Medulla oblongata (tissue), 1 donor: ENCODE data around the gene CHSY1.

Experiments
- DNase-seq: peaks from one replicate; pipeline ENCODE4 v3.0.0-alpha.2; 2015; ENCODE audit errors: extremely low spot score

Gene CHSY1

DNA sequence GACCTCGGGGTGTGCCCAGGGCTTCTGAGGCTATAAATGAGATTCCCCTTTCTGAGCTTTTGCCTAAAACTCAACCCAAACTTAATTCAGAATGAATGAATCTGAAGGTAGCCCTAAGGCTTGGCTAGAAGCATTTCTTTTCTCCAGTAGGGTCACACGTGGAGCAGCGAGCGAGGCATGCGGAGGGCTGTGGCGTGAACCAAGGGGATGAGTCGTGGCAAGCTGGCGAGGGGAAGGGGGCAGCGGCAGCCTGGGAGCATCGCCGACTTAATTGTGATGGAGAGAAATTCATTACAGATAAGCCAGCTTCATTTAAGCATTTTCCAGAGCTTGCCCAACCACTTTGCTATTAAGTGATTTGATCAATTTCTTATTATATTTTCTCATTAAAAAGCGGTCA, 79.9 kb downstream of the CHSY1 start:
- no peak for DNase-seq

DNA sequence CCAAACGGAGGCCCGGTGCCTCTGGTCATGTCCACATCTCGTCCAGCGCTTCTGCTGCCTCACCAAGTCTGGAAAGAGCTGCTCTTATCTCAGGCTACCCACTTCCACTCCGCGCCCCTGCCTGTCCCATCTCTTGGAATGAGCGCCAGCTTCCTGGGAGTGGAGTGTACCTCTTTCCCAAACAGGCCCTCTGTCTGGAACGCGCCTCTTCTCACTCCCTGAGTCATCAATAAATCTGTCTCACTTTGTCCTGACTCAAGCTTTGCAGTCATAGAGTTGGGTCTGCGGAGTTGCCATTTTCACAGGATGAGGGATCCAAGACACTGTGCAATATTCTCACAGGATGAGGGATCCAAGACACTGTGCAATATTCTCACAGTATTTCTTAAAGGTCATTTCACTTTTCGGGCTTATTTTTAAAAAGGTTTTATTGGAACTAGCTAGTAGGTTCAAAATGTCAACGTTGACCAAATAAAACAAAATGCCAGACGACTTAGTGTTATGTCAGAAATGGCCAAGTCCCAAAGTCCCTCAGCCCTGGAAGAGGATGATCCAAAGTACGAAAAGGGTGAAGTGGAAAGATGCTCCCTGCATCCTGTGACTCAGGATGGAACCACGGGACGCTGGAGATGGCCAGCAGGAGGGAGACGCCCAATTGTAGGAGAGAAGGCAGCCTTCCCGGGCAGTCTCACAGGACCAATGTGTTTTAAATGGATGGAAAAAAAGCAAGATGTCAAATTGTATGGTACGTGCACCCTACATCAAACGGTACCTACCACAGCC, 81.1 kb downstream of the CHSY1 start:
- no peak for DNase-seq

DNA sequence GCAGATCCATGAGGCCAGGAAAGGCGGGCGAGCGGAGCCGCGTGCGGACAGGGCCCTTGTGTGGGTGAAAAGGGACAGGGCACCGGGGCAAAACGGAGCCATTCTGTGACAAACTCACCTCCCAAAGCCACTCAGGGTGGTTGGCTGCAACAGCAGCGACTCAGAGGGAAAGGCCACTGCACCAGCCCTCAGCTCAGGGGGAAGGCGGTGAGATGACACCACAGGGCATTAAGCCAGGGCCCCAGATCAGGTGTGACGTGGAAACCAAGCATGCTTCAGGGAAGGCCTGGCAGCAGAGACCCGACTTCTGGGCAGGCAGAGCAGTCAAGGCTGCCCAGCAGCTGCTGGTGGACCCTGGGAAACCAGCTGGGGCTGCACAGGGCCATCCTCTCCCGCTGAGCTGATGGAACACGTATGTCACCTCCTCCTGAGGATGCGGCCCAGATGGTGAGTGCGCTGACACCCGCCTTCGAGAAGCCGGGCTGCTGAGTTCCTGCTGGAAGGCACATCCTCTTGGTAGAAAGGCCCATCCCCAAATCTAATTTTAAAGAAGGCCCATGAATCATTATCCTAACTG, 82.3 kb downstream of the CHSY1 start:
- no peak for DNase-seq

DNA sequence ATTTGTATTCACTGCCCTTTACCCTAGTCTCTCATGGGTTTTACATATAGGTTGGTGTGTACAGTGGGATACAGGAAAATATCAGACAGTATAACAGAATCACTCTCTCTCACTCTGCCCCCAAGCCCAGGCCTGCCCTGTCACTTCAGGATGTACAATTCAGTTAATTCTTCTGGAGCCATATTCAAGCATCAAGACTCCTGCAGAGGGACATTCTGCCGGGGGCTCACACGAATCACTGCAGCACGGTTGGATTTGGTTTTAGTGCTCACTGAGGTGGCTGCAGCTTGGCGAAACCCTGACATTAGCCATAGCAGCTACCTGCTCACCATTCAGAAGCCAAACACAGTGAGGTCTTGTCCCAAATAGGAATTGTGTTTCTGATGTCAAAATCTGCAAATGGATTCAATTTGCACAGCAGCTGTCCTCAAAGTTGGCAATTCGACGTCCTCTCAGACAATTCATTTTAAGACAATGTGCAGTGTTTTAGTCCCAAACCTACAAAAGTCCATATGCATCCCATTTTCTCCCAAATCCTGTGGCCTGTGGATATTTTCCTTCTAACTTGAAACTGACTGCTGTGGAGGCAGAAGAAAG, 82.9 kb downstream of the CHSY1 start:
- no peak for DNase-seq

DNA sequence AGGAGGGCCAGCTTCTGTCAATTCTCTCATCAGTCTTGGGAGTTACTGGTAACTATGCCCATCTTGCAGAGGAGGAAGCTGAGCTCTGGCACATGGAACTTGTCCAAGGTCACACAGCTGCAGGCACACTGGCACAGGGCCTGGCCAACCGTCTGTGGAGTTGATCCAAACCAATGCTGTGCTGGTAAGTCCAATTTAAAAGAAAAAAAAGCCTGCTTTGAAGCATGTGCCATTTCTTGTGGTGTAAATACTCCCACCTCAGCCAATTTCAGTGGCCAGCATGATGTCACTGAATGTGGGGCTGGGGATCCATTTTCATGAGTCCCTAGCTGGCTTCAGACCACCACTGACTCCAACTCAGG, 83.4 kb downstream of the CHSY1 start:
- peak; percentile 11 for DNase-seq

DNA sequence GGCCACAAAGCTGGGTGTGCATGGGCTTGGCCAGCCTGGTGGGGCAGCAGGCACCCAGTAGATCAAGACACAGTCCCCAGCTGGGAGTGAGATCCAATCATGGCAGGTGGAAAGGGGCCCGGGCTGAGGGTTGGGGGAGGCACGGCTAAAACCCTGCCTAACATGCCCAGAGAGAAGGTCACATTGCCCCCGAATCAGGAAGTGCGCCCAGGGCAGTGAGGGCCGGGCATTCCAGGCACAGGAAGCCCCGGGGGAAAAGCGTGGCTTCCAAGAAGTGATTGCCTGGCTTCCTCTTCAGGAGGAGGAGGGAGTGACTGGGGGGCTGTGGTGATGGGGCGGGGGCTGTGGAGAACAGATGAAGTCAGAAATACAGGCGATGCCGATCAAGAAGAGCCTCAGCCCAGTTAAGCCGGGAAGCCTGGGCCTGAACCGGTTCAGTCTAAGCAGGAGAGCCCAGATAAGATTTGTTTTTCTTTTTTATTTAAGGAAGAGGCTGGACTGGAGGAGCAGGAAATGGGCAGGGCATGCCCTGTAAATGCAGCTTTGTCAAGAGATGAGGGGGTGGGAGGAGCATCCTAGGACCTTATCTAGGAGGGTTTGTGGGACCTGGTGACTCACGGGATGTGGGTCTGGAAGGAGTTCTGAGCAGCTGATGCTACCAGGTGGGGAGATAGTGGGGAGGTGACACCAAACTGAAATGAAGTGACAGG, 83.9 kb downstream of the CHSY1 start:
- DNase-seq, result peak; percentile 56

DNA sequence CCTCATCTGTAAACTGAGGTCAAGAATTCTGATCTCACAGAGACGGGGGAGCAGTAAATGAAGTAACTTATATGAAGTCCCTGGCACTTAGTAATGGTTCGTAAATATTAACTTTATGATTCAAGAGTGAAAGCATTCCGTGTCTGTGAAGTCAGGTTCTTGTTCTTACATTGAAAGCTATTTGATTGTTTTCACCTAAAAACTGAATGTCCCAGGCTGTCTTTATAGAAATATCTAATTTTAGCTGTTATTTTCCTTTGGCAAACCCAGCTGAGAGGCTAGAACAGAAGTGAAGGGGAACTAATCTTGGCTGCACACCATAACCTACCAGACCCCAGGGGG, 84.5 kb downstream of the CHSY1 start:
- no peak for DNase-seq

DNA sequence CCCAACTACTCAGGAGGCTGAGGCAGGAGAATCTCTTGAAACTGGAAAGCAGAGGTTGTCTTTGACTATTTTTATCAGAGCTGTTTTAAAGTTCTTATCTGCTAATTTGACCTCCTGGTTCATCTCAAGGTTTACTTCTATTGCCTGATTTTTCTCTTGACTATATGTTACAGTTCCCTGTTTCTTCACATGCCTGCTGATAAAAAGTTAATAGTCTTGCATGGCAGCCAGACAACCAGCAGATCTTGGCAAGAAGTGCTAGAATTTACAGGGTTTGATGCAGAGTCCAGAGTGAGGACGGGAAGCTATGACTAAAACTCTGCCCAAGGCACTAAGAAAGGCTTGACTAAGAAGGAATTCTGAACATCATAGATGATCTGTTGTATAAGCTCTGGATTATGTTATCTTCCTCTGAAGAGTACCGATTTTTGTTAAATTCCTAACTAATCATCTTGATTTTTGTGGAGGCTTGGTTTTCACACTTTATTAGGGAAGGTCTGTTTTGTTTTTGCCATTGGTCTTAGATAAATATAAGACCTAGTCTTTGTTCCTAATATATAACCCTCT, 85.9 kb downstream of the CHSY1 start:
- no peak for DNase-seq

DNA sequence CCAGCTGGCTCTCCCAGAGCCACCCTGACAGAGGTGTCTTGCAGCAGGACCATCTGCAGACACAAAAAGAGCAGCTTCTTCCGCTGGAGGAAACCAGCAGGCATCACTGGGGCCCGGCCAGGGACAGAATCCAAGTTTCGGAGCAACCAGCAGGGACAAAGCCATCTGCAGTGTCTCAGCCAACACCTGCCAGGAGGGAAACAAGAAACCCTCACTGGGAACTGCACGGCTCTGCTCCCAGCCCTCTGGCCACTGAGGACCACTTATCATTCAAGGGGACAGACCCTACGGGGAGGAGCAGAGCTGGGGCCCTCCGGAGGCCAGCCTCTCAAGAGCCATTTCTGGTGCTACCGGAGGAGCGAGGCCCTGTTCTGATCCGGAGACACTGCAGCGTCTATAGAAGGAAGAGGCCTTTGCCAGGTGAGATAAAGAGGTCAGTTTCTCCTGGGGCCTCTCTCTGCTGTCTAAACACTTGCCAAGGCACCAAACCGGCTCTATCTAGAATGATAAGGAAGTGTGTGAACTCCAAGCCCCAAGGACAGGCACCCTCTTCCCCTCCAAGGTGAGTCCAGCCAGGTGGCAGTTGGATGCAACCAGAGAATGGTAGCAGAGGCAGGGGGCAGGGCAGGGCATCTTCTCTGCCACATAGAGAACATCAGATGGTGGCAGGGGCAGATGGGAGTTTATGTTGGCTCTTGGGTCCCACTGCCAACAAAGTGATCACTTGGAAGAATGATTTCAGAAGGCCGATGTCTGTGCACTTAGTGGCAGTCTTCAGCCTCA, 89.0 kb downstream of the CHSY1 start:
- DNase-seq, result peak; percentile 34

DNA sequence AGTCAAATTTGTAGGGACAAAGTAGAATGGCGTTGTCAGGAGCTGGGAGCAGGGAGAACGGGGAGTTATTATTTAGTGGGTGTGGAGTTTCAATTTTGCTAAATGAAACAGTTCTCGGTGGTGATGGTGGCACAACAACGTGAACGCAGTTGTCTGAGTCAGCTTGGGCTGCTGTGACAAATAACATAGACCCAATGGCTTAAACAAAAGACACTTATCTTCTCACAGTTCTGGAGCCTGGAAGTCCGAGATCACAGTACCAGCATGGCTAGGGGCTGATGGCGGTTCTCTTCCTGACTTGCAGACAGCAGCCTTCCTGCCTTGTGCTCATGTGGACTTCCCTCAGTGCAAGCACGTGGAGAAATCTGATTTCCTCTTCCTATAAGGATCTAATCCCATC, 90.2 kb downstream of the CHSY1 start:
- no peak for DNase-seq

DNA sequence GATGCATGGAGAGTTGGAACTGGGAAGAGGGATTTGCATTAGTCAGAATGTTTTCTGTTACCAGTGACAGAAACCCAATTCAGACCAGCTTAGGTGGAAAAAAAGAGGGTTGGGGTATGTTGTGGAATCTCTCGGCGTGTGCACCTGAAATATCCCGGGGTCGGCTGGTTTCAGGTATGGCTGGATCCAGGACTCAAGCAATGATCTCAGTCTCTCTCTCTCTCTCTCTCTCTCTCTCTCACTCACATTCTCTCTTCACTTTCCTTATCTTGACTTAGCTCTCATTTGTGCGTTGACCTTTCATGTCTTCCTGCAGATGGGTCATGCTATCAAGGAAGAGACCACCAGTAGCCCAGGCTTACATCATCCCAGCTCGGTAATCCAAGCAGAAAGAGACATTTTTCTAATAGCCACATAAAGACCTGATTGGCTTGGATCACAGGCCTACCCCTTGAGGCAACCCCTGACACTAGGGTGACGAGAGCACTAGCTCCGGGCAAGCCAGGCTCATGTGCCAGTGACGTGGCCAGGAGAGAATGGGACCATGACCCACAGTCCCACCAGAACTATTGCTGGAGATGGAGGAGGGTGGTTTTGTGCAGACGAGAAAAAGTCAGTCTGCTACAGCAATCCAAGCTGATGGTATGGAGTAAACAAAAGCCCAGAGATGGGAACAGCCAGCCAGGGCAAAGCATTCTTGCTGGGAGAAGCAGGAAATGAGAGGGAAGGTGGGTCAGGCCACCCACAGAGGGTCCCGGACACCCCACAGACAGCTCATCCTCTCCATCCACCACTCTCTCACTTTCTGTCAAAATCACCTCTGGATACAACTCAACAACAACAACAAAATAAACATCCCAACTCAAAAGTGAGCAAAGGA, 91.7 kb downstream of the CHSY1 start:
- DNase-seq, result no peak

DNA sequence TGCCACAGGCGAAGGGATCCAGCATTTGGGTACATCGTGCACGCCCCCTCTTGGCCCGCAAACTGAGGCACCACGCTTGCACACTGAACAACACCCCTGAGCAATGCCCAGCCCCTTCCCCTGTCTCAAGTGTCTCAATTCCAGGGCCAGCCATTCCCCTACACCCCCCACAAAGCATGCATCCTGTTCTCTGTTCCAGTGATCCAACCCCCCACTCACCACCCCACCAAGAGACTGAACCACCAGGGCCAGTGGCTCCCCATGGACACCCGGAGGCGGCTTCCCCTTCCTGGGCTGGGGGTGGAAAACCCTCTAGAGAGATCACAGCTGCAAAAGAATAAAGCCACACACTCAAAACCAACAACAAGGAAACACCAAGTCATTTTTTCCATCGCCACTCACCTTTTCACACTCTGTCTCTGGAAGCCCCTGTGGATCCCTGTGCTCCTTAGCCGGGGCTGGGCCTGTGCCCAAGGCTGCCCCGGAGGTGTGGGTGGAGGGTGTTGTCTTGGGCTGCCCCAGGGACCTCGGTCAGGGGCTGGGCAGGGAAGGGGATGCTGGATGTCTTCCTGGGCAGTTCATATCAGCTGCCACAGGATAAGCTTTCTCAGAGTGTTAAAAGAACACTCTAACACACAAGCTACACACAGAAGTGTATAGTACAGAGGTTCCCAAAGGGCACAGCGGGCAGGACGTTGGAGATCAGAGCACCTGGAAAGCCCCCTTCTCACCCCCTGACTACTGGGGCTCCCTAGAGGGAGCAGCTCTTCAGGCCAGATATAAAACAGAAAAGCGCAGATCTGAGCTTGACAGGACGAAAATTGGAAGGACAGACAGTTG, 92.5 kb downstream of the CHSY1 start:
- DNase-seq, result no peak

DNA sequence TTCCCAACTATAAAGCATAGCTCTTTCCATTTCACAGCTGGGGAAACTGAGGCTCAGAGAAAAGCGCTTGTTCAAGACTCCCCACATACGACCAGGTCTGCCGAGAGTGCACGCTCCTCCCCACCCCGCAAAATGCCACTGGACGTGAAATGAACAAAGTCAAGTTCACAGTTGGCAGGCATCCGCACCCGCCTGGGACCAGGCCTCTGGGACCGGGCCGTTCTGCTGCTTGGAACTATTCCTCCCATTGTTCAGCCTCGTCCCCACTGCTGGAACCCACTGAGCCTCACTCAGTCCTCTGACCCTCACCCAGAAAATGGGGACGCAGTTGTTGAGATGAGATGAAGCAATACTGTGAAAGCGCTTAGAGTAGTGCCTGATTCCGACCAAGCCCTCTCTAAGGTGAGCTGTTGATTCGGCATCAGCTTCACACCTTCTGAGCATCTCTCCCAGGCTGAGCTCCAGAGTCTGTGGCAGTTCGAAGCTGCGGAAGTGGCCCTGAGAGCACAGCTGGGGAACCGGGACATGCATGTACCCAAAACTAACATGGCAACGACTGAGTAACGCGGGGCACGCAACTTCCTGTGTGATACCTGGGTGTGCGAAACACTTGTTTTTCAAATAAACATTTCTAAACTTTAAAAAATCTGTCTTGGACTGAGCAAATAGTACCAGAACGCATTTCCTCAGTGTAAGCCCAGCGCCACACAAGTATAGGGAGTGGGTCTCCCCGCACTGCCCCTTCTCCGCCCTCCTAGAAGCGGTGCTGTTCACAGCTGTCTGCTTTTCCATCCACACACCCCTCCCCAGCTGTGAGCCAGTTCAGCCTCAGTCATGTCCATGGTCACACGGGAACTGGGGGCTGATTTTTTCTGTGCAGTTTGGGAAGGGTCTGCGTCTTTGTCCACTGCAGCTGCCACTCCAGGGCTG, 93.4 kb downstream of the CHSY1 start:
- no peak for DNase-seq

DNA sequence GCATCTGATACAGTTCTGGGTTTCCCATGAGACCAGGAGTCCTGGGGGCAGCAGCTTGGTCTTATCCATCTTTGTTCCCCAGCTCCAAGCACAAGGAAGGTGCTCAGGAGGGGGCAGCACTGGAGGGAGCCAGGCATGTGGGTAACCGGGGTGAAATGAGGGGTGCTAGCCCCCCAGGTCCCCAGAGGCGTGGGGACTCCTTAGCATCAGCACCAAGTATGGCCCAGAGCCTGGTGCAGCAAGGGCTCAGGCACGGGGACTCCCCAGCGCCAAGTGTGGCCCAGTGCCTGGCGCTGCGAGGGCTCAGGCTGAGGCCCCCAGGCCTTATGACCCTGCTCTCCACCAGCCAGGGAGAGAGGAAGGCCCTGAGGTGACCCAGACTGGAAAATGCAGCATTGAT, 94.1 kb downstream of the CHSY1 start:
- DNase-seq, result no peak

DNA sequence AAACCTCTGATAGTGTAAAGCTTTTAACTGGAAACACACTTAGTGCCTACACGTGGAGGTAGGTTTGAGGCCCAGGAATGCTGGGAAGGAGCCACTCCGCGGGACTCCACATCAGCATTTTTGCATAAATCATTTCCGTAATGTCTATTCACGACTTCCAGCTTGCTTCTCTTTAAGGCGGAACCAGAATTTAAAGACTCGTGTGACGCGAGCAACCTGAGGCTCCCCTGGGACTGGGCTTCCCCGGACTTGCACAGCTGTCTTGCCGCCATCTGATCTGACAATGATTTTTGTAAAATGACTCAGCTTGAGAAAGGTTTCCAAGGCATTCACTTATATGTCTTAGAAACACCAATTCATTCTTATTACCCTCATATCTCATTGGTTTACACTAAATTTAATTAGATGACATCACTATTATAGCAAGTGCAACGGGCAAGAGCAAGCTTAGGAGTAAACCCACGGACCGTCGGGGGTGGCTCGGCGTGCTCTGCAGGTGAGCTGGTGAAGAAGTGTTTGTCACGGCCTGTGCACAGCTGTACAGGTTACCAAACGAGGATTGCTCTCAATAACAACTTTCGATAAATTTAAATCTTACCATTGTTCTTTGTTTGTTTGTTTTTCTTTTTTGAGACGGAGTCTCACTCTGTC, 95.2 kb downstream of the CHSY1 start:
- DNase-seq, result no peak

DNA sequence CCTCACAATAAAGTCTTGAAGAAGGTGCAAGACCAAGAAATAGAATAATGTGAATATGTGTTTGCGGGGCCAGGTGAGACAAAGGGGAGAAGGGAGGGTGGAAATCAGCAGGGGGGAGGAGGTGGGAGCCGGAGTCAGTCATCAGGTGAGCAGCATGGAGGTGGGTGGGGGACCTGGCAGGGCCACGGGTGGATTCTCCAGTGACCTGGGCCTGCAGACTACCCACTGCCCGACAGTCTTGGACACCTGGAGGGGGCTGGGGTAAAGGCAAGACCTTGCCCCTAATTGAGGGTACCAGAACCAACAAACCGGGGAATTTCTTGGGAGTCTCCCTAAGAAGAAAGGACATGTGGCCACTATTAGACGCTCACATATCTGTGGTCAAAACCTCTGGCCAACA, 95.8 kb downstream of the CHSY1 start:
- DNase-seq, result no peak

DNA sequence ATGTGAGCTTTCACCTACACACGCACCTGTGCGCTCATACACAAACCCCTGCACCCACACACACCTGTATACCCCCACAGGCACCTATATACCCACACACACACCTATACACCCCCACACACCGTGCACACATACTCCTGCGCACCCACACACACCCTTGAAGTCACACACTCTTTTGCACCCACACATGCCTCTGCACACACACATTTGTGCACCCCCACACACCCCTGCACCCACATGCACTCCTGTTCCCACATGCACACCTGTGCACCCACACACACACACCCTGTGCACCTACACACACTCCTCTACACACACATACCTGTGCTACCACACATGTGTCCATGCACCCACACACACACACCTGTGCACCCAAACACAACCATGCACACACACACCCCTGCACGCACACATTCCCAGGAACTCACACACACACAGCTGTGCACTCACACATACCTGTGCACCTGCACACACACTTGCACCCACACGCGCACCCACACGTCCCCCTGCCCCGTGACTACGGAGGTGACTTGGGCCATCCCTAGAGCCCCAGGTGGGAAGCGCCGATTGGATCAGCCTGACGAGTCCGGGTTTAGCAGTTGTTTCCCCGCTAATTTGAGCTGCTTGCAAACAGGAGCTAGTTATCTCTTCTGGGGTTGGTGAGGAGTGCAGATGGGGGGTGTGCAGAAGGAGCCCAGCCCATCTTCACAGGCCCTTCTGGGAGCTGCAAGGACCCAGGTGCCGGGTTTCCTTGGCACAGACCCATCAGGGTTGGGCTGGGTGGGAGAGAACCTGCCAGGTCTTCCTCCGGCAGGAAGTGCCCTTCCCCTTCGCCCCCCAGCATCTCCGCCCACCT, 97.8 kb downstream of the CHSY1 start:
- DNase-seq, result no peak
